SU-DHL-6 (cell line): ENCODE results near the gene CXADR.

Experiments used
- H2AFZ ChIP-seq: fragments of 200-600 bp; sonication (generic); 2 replicates; pipeline ENCODE4 v1.6.1; 2014; ENCODE audit warnings: low read depth, mild to moderate bottlenecking, moderate library complexity, mixed read lengths, antibody characterized with exemption, low read length; ENCODE audit not compliant: severe bottlenecking
- H3F3A ChIP-seq: fragments of 200-600 bp; shearing (Covaris generic); 2 replicates; pipeline ENCODE4 v1.6.0; 2016; ENCODE audit warnings: antibody characterized with exemption, mild to moderate bottlenecking; ENCODE audit not compliant: insufficient read depth
- H3K27ac ChIP-seq: fragments of 200-600 bp; sonication (generic); 2 replicates; pipeline ENCODE4 v1.5.1; 2016; ENCODE audit warnings: low read depth, mild to moderate bottlenecking, low read length, moderate library complexity, mixed read lengths
- H3K27me3 ChIP-seq: fragments of 200-600 bp; sonication (generic), shearing (Covaris generic); 2 replicates; pipeline ENCODE4 v1.6.0; 2014; ENCODE audit warnings: mild to moderate bottlenecking, low read length
- H3K36me3 ChIP-seq: fragments of 200-600 bp; sonication (generic); 2 replicates; pipeline ENCODE4 v1.6.1; 2014; ENCODE audit warnings: mild to moderate bottlenecking, low read length, mixed read lengths
- H3K4me2 ChIP-seq: fragments of 300-600, 200-600 bp; shearing (Covaris generic), sonication (generic); 2 replicates; pipeline ENCODE4 v1.6.0; 2014; ENCODE audit warnings: low read length, low read depth, mild to moderate bottlenecking; ENCODE audit not compliant: poor library complexity, severe bottlenecking
- H3K4me3 ChIP-seq: fragments of 200-600 bp; sonication (generic); 2 replicates; pipeline ENCODE4 v1.5.1; 2014; ENCODE audit warnings: antibody characterized with exemption, low read length, mild to moderate bottlenecking, mixed read lengths; ENCODE audit not compliant: insufficient read depth, poor library complexity, severe bottlenecking
- H3K79me2 ChIP-seq: fragments of 200-600 bp; sonication (generic); 2 replicates; pipeline ENCODE4 v1.6.1; 2014; ENCODE audit warnings: mild to moderate bottlenecking, low read length, moderate library complexity; ENCODE audit not compliant: insufficient read depth
- H3K9ac ChIP-seq: fragments of 200-600 bp; sonication (generic); 2 replicates; pipeline ENCODE4 v1.7.0; 2014; ENCODE audit warnings: mild to moderate bottlenecking, low read length
- H3K9me2 ChIP-seq: fragments of 200-600 bp; sonication (generic); replicated peaks from 2 replicates; pipeline ENCODE4 v1.6.1; 2014; ENCODE audit warnings: low read length; ENCODE audit not compliant: insufficient read depth
- H3K9me3 ChIP-seq: fragments of 200-600 bp; sonication (generic); 2 replicates; pipeline ENCODE4 v1.6.1; 2014; ENCODE audit warnings: low read length, mixed read lengths; ENCODE audit not compliant: insufficient read depth
- H4K20me1 ChIP-seq: fragments of 200-600 bp; sonication (generic); 2 replicates; pipeline ENCODE4 v1.6.1; 2014; ENCODE audit warnings: low read depth, mild to moderate bottlenecking, antibody characterized with exemption, low read length, moderate library complexity, mixed read lengths
- EZH2phosphoT487 ChIP-seq: fragments of 200-600 bp; sonication (generic), shearing (Covaris generic); conservative IDR thresholded peaks from 2 replicates; pipeline ENCODE4 v1.6.1; 2018; ENCODE audit warnings: mild to moderate bottlenecking, antibody characterized with exemption, low read length, moderate library complexity, mixed read lengths
- TF ChIP-seq, protein P1 (sequence below): fragments of 200-600 bp; sonication (generic); IDR thresholded peaks from one replicate; pipeline ENCODE4 v1.5.1; 2017; ENCODE audit warnings: antibody characterized with exemption, mild to moderate bottlenecking, low read length, moderate library complexity; ENCODE audit not compliant: insufficient read depth, poor library complexity, severe bottlenecking

The CXADR gene

DNA sequence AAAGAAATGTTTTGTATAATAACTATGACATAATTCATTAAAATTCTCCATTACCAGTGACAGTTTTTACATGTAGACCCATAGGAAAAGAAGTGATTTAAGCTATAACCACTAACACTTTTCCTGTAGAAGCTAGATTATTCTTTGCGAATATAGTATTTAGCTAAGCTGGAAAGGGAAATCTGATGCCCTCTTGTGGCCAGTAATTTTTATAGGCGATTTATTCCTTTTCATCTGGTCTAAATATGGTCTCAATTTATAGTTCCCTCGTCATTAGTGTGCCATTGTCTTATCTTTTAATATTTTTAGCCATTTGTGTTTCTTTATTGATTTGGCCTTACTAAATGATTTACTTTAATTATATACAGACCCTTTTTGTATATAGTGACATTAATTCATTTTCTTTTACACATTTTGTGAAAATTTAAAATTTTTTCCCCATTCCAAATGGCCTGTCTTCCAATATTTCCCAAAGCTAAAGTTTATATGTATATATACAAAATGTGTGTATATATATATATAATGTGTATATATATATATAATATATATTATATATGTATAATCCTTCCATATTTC is 73.1 kb downstream of the CXADR start:
- H3F3A ChIP-seq, result peaks cover 11% of the 10 kb centered on the region
- peaks cover 7% of the 10 kb centered on the region; the same call in 1 of the 2 replicates for H3K36me3 ChIP-seq
- H3K9ac ChIP-seq, result no peak overlapping the region
- no peaks in the 10 kb centered on the region for H3K79me2 ChIP-seq
- H3K4me2 ChIP-seq, result no peak overlapping the region
- H3K9me3 ChIP-seq, result no peaks in the 10 kb centered on the region
- H3K9me2 ChIP-seq, result no peaks in the 10 kb centered on the region
- no peak overlapping the region for H3K4me3 ChIP-seq
- no peaks in the 10 kb centered on the region for H4K20me1 ChIP-seq
- no peak overlapping the region for H2AFZ ChIP-seq
- no peak overlapping the region for H3K27ac ChIP-seq
- no peaks in the 10 kb centered on the region for H3K27me3 ChIP-seq
- TF ChIP-seq, protein P1, sequence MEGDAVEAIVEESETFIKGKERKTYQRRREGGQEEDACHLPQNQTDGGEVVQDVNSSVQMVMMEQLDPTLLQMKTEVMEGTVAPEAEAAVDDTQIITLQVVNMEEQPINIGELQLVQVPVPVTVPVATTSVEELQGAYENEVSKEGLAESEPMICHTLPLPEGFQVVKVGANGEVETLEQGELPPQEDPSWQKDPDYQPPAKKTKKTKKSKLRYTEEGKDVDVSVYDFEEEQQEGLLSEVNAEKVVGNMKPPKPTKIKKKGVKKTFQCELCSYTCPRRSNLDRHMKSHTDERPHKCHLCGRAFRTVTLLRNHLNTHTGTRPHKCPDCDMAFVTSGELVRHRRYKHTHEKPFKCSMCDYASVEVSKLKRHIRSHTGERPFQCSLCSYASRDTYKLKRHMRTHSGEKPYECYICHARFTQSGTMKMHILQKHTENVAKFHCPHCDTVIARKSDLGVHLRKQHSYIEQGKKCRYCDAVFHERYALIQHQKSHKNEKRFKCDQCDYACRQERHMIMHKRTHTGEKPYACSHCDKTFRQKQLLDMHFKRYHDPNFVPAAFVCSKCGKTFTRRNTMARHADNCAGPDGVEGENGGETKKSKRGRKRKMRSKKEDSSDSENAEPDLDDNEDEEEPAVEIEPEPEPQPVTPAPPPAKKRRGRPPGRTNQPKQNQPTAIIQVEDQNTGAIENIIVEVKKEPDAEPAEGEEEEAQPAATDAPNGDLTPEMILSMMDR, result peak; percentile 40
- no peak for TF ChIP-seq EZH2phosphoT487

DNA sequence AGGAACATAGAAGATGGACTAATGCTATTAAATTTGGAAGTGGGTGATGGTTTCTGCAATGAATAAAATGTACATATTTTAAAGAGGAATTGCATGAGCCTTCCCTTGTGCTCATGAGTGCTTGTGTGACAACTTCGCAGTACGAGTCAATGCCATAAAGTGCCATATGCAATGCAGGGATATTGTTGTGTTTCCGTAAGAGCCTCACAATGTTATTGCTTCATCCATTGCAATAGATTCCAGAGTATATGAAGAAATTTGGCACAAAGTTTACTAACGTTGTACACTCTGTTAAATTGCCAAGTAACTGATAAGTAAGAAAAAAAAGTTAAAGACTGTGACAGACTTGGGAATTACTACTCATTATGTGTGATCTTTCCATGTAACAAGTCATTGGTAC is 77.6 kb downstream of the CXADR start:
- no peak overlapping the region for H3K4me2 ChIP-seq
- H3K36me3 ChIP-seq, result peaks cover 47% of the 10 kb centered on the region
- H3K9me3 ChIP-seq, result no peaks in the 10 kb centered on the region
- no peak overlapping the region for H3K4me3 ChIP-seq
- H3K9ac ChIP-seq, result no peak overlapping the region
- no peak for TF ChIP-seq EZH2phosphoT487
- TF ChIP-seq, protein P1, result no peak
- H3K9me2 ChIP-seq, result no peaks in the 10 kb centered on the region
- H3F3A ChIP-seq, result peaks cover 27% of the 10 kb centered on the region
- H3K27ac ChIP-seq, result no peak overlapping the region
- no peaks in the 10 kb centered on the region for H3K79me2 ChIP-seq
- no peaks in the 10 kb centered on the region for H4K20me1 ChIP-seq
- no peaks in the 10 kb centered on the region for H3K27me3 ChIP-seq
- no peak overlapping the region for H2AFZ ChIP-seq

- Histone ChIP-seq H2AFZ (no peak overlapping the region), H3F3A (peaks cover 27% of the 10 kb centered on the region), H3K27ac (no peak overlapping the region; the same call in 1 of the 2 replicates), H3K79me2 (peaks cover 25% of the 10 kb centered on the region), H4K20me1 (peaks cover 23% of the 10 kb centered on the region), H3K9ac (no peak overlapping the region), H3K27me3 (no peaks in the 10 kb centered on the region), H3K4me2 (no peak overlapping the region), H3K9me2 (no peaks in the 10 kb centered on the region), H3K36me3 (peaks cover 92% of the 10 kb centered on the region), H3K9me3 (no peaks in the 10 kb centered on the region), H3K4me3 (no peak overlapping the region)
- no peak for TF ChIP-seq EZH2phosphoT487
- TF ChIP-seq, protein P1, result no peak
These were observed 84.8 kb downstream of the CXADR start for GRCh38 chr21:17597680-17598079.
